Measurements from ENCODE around the gene COLEC11.
A peak's percentile ranks its signal among the peaks of the same experiment; 100 is the strongest.

Gene COLEC11

GRCh38 chr2:3584076-3584475 lies 10.8 kb upstream of the COLEC11 start:
- no peak for DNase-seq
- in situ Hi-C loops (cut with MboI; ENCODE audit: low pct_unique_long_range_greater_than_20kb, low sequenced_read_pairs), result no loop called here

DNA sequence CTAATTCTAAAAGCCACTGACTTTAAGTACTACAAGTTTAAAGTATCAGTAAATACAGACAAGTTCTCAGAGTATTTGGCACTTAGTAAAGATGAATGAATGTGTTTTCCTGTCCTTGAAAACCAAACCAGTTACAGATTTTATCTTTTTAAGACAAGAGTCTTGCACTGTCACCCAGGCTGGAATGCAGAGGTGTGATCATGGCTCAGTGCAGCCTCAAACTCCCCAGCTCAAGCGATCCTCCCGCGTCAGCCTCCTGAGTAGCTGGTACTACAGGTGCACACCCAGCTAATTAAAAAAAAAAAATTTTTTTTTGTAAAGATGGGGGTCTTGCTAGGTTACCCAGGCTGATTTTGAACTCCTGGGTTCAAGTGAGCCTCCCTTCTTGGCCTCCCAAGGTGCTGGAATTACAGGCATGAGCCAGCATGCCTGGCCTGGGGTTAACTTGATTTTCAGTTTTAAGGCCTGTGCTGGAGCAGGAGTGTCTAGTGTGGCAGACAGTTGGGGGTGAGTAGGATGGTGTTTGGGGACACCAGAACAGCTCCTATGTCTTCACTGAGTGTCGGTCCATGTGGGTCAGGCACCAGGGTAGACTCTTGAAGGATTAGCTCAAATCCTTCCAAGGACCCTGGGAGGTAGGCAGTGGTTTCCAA lies 10.2 kb upstream of the COLEC11 start:
- DNase-seq, result no peak
- in situ Hi-C loops (cut with MboI; ENCODE audit: low pct_unique_long_range_greater_than_20kb, low sequenced_read_pairs), result no loop called here

GRCh38 chr2:3585261-3586109 lies 9.4 kb upstream of the COLEC11 start:
- DNase-seq, result no peak
- in situ Hi-C loops (cut with MboI; ENCODE audit: low pct_unique_long_range_greater_than_20kb, low sequenced_read_pairs), result no loop called here

DNA sequence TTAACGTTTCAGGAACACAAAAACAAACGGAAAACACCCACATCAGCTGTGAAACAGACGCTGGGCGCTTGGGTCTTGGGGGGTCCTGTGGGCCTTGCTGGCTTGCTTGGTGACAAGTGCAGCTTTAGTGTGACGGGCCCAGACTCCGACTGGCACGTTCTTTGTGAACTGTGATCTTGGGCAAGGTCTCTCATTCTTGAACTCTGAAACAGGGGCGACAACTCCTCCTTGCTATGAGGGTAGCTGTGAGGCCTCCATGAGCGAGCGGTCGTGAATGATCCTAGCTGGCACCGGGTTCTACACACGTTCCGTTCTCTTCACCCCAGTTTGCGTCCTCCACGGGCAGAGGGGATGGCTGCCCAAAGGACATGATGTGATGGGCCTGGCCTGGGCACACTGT lies 8.7 kb upstream of the COLEC11 start:
- no peak for DNase-seq
- in situ Hi-C loops (cut with MboI; ENCODE audit: low pct_unique_long_range_greater_than_20kb, low sequenced_read_pairs), result no loop called here

- no peak for DNase-seq
- in situ Hi-C loops (cut with MboI; ENCODE audit: low pct_unique_long_range_greater_than_20kb, low sequenced_read_pairs), result no loop called here
These were observed 7.9 kb upstream of the COLEC11 start for GRCh38 chr2:3587021-3587420.

DNA sequence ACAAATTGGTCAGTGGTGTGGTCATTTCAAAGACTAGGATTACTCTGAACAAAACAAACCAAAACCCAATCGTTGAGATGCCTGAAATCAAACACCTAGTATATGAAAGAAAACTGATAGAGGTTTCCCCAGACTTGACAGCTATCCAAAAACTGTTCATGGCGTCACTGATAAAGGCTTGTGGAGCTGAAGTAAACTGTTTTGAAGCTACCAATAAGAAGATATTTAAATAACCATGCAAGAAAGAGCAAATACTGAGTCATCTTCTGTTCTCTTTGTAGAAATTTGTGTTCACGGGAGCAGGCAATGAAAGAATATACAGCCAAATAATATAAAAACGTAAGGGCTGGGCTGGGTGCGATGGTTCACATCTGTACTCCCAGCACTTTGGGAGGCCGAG lies 7.5 kb upstream of the COLEC11 start:
- no peak for DNase-seq
- in situ Hi-C loops (cut with MboI; ENCODE audit: low pct_unique_long_range_greater_than_20kb, low sequenced_read_pairs), result no loop called here

DNA sequence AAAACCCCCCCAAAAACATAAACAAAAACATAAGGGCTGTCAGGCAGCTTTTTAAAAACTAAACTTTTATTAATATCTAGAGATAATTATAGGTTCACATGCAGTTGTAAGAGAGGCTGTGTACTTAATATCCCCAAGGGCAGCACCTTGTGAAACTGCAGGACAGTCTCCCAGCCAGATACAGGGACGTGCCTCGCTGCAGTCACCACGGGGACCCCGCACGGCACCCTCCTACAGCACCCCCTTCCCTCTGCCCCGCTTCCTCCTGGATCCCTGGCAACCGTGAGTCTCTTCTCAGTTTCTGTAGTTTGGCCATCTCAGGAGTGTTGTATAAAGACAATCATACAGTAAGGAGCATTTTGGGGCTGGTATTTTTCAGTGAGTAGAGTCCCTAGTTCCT lies 6.8 kb upstream of the COLEC11 start:
- DNase-seq, result no peak
- in situ Hi-C loops (cut with MboI; ENCODE audit: low pct_unique_long_range_greater_than_20kb, low sequenced_read_pairs), result no loop called here

DNA sequence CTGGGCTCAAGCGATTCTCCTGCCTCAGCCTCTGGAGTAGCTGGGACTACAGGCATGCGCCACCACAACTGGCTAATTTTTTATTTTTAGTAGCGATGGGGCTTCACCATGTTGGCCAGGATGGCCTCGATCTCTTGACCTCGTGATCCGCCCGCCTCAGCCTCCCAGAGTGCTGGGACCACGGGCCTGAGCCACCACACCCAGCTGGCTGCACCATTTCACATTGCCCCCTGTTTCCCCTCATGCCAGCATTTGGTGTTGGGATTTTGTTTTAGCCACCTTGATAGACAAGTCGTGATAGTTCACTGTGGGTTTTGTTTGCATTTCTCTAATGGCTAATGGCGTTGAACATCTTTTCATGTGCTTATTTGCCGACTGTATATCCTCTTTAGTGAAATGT lies 5.8 kb upstream of the COLEC11 start:
- DNase-seq, result no peak
- in situ Hi-C loops (cut with MboI; ENCODE audit: low pct_unique_long_range_greater_than_20kb, low sequenced_read_pairs), result no loop called here

DNA sequence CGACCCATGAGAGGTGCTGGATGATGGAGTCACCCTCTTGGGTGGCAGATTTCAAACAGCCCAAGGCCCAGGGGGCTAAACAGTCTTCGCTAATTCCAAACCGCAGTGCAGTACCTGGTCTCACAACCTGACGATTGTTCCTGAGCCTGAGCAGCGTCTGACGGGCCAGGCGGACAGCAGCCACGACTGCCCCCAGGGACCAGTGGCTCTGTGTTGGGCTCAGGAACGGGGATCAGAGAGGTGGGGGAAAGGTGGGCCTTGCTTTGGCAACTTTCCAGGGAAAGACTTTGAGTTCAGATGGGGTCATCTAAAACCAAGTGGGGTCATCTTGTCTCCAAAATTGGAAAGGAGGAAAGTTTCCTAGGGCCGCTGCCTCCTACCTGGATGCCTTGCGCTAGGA lies 492 bp downstream of the COLEC11 start:
- in situ Hi-C loops (cut with MboI; ENCODE audit: low pct_unique_long_range_greater_than_20kb, low sequenced_read_pairs), result no loop called here
- DNase-seq, result no peak

DNA sequence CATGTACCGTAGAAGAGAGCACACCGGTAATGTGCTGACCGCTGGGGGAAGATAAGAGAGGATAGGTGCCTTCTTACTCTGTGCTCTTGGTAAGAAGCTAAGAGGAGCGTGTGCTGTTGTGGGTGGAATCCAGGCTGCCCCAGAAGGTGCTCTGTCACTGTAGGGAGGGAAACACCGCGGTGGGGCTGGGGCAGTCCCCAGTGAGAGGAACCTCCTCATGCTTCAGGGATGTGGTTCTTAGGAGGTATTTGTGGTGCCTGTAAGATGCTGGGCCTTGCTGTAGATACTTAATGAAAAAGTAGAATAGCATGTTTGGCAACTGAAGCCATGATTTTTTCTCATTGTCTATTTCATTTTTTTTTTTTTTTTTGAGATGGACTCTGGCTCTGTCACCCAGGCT lies 1.1 kb downstream of the COLEC11 start:
- DNase-seq, result no peak
- in situ Hi-C loops (cut with MboI; ENCODE audit: low pct_unique_long_range_greater_than_20kb, low sequenced_read_pairs), result no loop called here

- in situ Hi-C loops (cut with MboI; ENCODE audit: low pct_unique_long_range_greater_than_20kb, low sequenced_read_pairs), result no loop called here
These were observed 2.0 kb downstream of the COLEC11 start for GRCh38 chr2:3596901-3597417.

DNA sequence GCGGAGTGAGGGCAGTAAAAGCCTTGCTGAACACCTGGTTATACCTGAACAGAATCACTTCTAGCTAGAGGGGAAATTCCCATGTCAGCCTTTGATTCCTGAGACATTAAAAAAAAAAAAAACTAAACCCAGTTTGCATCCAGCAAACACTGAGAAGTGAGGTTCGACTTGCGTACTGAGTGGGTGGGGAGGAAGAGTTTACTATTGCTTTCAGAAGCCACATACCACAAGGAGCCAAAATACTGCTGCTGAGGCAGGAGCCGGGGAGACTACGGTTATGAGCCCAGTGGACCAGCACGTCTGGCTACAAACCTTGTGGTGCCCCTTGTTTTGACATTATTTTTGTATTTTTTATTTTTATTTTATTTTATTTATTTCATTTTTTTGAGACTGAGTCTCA lies 2.7 kb downstream of the COLEC11 start:
- in situ Hi-C loops (cut with MboI; ENCODE audit: low pct_unique_long_range_greater_than_20kb, low sequenced_read_pairs), result no loop called here
- no peak for DNase-seq

More at GRCh38 chr2:3596901-3597417, 2.0 kb downstream of the COLEC11 start:
- no peak for DNase-seq

DNA sequence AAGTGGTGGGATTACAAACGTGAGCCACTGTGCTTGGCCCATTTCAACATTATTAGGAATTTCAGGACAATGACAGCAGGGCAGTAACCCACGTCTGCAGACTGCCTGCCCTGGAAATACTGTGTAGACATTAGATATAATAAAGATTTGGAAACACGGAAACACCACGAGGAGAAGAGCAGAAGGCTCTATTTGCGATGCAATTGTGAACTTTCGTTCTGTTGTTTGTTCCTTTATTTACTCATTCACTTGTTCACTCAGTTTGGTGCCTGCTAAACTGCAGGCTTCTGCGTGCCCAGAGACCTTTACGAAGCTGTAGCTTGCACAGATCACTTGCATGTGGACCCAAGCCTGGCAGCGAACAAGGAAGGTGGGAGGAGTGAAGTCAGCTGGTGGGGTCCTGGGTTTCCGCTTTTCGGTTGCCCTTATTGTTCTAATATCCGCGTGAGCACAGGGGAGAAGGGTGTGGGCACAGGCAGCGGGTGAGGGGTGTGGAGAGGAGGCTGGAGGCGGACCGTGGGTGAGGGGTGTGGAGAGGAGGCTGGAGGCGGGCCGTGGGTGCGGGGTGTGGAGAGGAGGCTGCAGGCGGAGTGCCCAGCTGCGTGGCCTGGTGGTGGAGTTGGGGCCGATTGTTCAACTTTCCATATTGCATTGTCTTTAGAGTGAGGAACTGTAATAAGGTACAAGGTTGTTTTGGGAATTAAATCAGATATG lies 3.4 kb downstream of the COLEC11 start:
- in situ Hi-C loops (cut with MboI; ENCODE audit: low pct_unique_long_range_greater_than_20kb, low sequenced_read_pairs), result no loop called here
- peak; percentile 33 for DNase-seq

DNA sequence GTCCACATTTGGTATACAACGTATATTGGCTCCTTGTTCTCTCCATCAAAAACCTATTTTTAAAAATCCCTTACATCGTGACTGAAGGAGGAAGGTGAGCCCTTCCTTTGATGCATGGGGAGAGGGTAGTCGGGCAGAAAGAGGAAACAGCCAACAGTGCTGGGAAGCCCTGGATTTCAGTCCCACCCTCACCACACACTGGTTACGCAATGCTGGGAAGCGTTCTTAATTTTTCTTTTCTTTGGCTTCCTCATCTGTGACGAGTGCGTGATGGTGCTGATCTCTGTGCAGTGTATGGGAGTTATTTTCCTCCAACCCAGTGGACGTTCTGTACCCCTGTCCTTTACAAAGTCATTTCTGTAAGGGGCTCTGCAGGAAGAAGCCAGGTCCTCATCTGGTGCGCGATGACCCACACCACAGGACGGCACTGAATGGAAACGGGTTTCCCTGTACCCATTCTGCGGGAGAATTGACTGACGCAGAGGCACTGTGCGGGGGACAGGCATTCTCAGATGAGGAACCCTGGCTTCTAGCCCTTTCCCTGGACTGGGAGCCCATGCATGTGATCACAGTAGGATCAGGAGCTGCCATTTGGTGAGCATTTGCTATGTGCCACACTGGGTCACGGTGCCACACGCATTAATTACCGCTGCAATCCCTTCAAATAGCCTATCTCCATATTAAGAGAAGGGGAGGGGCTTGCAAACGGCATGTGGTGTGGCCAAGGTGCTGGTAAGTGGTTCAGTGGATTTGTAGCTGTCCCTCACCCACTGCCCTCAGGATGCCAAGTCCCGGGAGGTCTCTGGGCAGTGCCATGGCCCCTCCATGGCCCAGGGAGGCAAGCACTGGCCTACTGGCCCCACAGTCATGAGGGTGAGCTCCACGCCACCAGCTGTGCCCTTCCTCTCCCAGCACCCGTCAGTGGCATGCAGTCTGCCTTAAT lies 4.3 kb downstream of the COLEC11 start:
- in situ Hi-C loops (cut with MboI; ENCODE audit: low pct_unique_long_range_greater_than_20kb, low sequenced_read_pairs), result no loop called here
- peak; percentile 28 for DNase-seq

GRCh38 chr2:3600256-3600855 lies 5.4 kb downstream of the COLEC11 start:
- DNase-seq, result no peak
- in situ Hi-C loops (cut with MboI; ENCODE audit: low pct_unique_long_range_greater_than_20kb, low sequenced_read_pairs), result no loop called here

DNA sequence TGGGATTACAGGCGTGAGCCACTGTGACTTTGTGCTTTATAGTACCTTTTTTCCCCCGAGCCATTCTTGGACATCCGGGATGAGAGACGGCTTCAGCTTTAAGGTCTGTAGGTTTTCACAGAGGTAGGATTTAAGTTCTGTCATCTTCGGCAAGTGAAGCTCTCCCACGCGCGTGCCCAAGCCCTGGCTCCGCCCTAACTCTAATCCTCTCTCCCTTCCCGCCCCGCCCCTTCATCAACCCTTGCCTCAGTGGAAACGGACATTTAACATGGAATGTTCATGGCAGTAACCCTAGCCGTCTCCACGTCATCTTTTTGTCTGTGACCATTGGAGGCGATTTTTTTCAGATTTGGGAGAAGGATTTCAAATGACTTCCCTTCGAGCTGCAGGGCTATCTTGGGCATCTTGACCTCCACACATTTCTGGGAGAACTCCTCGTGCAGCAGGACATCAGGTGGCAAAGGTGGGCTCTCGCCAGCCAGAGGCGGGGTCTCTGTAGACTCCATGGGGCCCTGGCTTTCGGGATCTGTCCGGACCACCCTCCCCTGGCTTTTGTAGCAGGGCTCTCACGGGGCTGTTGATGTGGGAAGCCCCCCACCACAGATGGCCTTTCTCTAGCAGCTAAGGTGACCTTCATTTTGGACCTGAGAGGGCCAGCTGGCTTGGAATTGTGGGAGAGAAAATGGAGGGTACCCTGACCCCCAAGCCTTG lies 6.8 kb downstream of the COLEC11 start:
- no peak for DNase-seq
- in situ Hi-C loops (cut with MboI; ENCODE audit: low pct_unique_long_range_greater_than_20kb, low sequenced_read_pairs), result no loop called here

DNA sequence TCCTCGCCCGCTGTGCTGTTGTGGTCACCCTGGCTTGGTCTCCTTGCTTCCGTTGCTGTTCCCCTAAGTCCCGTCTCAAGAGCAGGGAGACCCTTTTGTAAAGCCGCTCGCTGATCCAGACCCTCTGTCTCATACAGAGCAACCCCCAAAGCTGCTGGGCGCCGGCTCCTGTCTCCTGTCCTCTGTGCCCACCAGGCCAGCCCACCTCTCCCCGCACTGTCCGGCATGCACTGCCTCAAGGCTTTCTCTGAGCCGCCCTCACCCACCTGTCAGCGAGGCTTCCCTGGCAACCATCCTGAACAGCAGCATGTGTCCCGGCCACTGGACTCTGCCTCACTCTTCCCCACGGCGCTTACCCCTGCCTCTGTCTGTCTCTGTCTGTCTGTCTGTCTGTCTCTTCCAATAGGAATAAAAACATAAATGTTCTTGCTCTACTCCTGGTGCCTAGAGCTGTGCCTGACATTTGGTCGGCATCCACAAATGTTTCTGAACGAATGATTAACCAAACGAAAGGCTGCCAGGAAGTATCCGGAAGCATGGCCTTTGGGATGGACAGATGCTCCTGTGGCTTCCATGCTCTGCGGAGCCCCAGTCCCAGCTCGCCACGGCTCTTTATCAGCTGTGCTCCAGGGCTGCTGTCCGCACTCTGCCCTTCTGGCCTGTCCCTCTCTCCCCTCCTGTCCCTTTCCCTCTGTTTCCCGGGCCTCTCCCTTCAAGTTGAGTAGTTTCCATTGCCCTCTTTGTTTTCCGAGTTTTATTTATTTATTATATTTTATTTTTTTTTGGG lies 7.8 kb downstream of the COLEC11 start:
- no peak for DNase-seq
- in situ Hi-C loops (cut with MboI; ENCODE audit: low pct_unique_long_range_greater_than_20kb, low sequenced_read_pairs), result no loop called here

Data from KBM-7 (cell line).